Measurements from ENCODE around the gene ZMIZ1.

Gene ZMIZ1

DNA sequence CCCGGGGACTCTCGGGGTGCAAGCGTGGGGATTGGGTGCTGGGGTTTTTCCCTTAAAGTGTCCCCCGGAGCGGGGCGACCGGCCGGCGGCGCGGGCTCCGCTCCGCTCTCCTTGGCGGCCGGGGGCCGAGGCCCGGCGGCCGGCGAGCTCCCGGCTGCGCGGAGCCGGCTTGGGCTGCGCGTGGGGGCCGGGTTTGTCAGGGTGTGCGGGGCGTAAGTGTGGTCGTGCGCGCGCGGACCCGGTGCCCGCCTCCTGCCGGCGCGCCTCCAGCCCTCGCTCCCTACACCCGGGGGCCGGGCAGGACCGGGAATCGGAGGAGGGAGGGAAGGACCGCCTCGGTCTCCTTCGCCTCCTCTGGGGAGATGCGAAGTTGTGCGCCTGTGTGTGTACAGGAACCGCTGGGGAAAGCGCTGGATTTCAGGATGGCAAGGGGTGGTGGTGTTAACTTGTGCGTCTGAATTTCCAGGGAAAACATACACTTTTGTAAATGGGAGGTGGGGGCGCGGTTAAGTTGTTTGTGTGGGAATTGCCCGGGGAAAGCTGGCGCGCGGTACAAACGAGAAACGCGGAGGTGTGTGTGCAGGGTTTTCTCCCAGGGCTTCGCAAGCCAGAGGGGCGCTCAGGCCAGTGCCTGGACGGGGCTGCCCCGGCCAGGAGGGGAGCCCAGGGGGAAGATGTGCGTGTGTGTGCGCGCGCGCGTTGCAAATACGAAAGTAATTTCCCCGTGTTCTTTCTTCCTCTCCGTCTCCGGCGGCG, 737 bp downstream of the ZMIZ1 start:
- peak overlapping the region; percentile 83 for H2BK120ac ChIP-seq (ENCODE audit: insufficient read depth, low read length, poor library complexity)
- DNase-seq: peak in 1 of 2 donors; percentile 44
- H3K18ac ChIP-seq (ENCODE audit: low read length): peak overlapping the region; percentile 92
- peak overlapping the region; percentile 17 for H2AFZ ChIP-seq (ENCODE audit: insufficient read depth, low read length, poor library complexity)
- H3K4me3 ChIP-seq (ENCODE audit: low read depth, low read length): peak overlapping the region; percentile 86
- peak overlapping the region; percentile 92 for H2BK5ac ChIP-seq (ENCODE audit: low read depth, low read length, poor library complexity)
- no peaks in the 10 kb centered on the region for H3K9me3 ChIP-seq (ENCODE audit: insufficient read depth, low read depth, low read length)
- H3K4ac ChIP-seq (ENCODE audit: low read depth, low read length): peak overlapping the region; percentile 100
- H3K4me1 ChIP-seq (ENCODE audit: control insufficient read depth in 1 of 2, insufficient read depth in 2 of 2, low read length in 2 of 2): peaks cover 36 to 42% of the 10 kb centered on the region in 2 experiments
- H3K79me1 ChIP-seq (ENCODE audit: low read length): peaks cover 37% of the 10 kb centered on the region
- H2AK5ac ChIP-seq (ENCODE audit: low read length): peak overlapping the region; percentile 73
- H3K27ac ChIP-seq (ENCODE audit: low read depth, low read length): peak overlapping the region; percentile 94
- H2BK12ac ChIP-seq (ENCODE audit: low read length): peak overlapping the region; percentile 42
- H3K14ac ChIP-seq (ENCODE audit: low read length): peak overlapping the region; percentile 93
- peak overlapping the region; percentile 58 for H3K4me2 ChIP-seq (ENCODE audit: low read length)
- peaks cover 58% of the 10 kb centered on the region for H3K79me2 ChIP-seq (ENCODE audit: control insufficient read depth, insufficient read depth, low read length, poor library complexity)
- no peak overlapping the region for H4K12ac ChIP-seq (ENCODE audit: low read depth, low read length)
- peak overlapping the region; percentile 91 for H3K9ac ChIP-seq (ENCODE audit: low read length)
- H3K27me3 ChIP-seq (ENCODE audit: insufficient read depth, low read length): no peaks in the 10 kb centered on the region
- no CpG with 5 or more reads among the region's 77 CpGs for WGBS (ENCODE audit: extremely low coverage, insufficient coverage, insufficient read length)
- H3K23ac ChIP-seq (ENCODE audit: low read length): no peak overlapping the region
- H3K36me3 ChIP-seq (ENCODE audit: control insufficient read depth in 1 of 2, insufficient read depth in 2 of 2, low read length in 2 of 2): peaks cover 0 to 5% of the 10 kb centered on the region in 2 experiments
- peak overlapping the region; percentile 86 for H4K91ac ChIP-seq (ENCODE audit: low read depth, low read length)
- H4K8ac ChIP-seq (ENCODE audit: low read depth, low read length): peak overlapping the region; percentile 72

DNA sequence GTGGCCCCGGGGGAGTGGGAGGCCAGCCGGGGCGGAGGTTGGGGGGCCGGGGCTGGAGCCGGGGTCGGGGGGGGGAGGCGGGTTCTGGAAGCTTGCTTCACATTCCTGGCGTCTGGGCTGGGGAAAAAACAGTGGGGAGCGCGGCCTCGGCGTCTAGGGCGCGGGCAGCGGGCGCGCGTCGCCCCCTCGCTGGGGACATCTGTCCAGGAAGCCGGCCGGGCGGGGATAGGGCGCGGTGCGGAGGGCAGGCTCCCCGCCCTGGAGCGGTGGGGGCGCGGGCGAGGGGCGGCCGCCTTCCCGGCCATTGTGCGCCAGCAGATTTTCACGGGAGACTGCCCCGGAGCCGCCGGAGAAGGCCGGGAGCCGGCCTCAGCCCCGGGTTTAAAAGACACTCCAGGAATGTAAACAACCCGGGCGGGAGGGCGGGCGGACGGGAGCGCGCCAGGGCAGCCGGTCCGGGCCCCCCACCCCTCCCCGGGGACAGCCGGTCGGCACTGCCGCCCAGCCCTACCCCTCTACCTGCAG, 1.4 kb downstream of the ZMIZ1 start:
- H3K14ac ChIP-seq (ENCODE audit: low read length): peak overlapping the region; percentile 97
- H4K12ac ChIP-seq (ENCODE audit: low read depth, low read length): no peak overlapping the region
- no peaks in the 10 kb centered on the region for H3K27me3 ChIP-seq (ENCODE audit: insufficient read depth, low read length)
- H4K91ac ChIP-seq (ENCODE audit: low read depth, low read length): peak overlapping the region; percentile 78
- peaks cover 65% of the 10 kb centered on the region for H3K79me2 ChIP-seq (ENCODE audit: control insufficient read depth, insufficient read depth, low read length, poor library complexity)
- no peak overlapping the region for H2BK12ac ChIP-seq (ENCODE audit: low read length)
- H3K36me3 ChIP-seq (ENCODE audit: control insufficient read depth in 1 of 2, insufficient read depth in 2 of 2, low read length in 2 of 2): peaks cover 0 to 5% of the 10 kb centered on the region in 2 experiments
- DNase-seq: peak in 1 of 2 donors; percentile 25
- H3K4me2 ChIP-seq (ENCODE audit: low read length): peak overlapping the region; percentile 88
- H3K27ac ChIP-seq (ENCODE audit: low read depth, low read length): peak overlapping the region; percentile 94
- H2BK120ac ChIP-seq (ENCODE audit: insufficient read depth, low read length, poor library complexity): peak overlapping the region; percentile 83
- peak overlapping the region; percentile 100 for H3K4ac ChIP-seq (ENCODE audit: low read depth, low read length)
- H3K4me3 ChIP-seq (ENCODE audit: low read depth, low read length): peak overlapping the region; percentile 86
- H3K79me1 ChIP-seq (ENCODE audit: low read length): peaks cover 37% of the 10 kb centered on the region
- no peak overlapping the region for H2AK5ac ChIP-seq (ENCODE audit: low read length)
- H2AFZ ChIP-seq (ENCODE audit: insufficient read depth, low read length, poor library complexity): peak overlapping the region; percentile 31
- H3K23ac ChIP-seq (ENCODE audit: low read length): no peak overlapping the region
- peak overlapping the region; percentile 92 for H2BK5ac ChIP-seq (ENCODE audit: low read depth, low read length, poor library complexity)
- H3K9me3 ChIP-seq (ENCODE audit: insufficient read depth, low read depth, low read length): no peaks in the 10 kb centered on the region
- H3K4me1 ChIP-seq (ENCODE audit: control insufficient read depth in 1 of 2, insufficient read depth in 2 of 2, low read length in 2 of 2): peaks cover 40 to 48% of the 10 kb centered on the region in 2 experiments
- WGBS (ENCODE audit: extremely low coverage, insufficient coverage, insufficient read length): no CpG with 5 or more reads among the region's 55 CpGs
- peak overlapping the region; percentile 92 for H3K9ac ChIP-seq (ENCODE audit: low read length)
- H3K18ac ChIP-seq (ENCODE audit: low read length): peak overlapping the region; percentile 91
- H4K8ac ChIP-seq (ENCODE audit: low read depth, low read length): peak overlapping the region; percentile 72

- no CpG with 5 or more reads among the region's 32 CpGs for WGBS (ENCODE audit: extremely low coverage, insufficient coverage, insufficient read length)
- peak overlapping the region; percentile 78 for H4K91ac ChIP-seq (ENCODE audit: low read depth, low read length)
- H3K27me3 ChIP-seq (ENCODE audit: insufficient read depth, low read length): no peaks in the 10 kb centered on the region
- peak overlapping the region; percentile 27 for H2AFZ ChIP-seq (ENCODE audit: insufficient read depth, low read length, poor library complexity)
- peak overlapping the region; percentile 82 for H2BK5ac ChIP-seq (ENCODE audit: low read depth, low read length, poor library complexity)
- peak overlapping the region; percentile 92 for H3K9ac ChIP-seq (ENCODE audit: low read length)
- peak overlapping the region; percentile 86 for H3K4me3 ChIP-seq (ENCODE audit: low read depth, low read length)
- H3K23ac ChIP-seq (ENCODE audit: low read length): no peak overlapping the region
- H3K14ac ChIP-seq (ENCODE audit: low read length): peak overlapping the region; percentile 97
- peaks cover 37% of the 10 kb centered on the region for H3K79me1 ChIP-seq (ENCODE audit: low read length)
- peak in 1 of 2 donors; percentile 20 for DNase-seq
- peak overlapping the region; percentile 69 for H2BK120ac ChIP-seq (ENCODE audit: insufficient read depth, low read length, poor library complexity)
- H3K27ac ChIP-seq (ENCODE audit: low read depth, low read length): peak overlapping the region; percentile 72
- H4K8ac ChIP-seq (ENCODE audit: low read depth, low read length): peak overlapping the region; percentile 57
- peak overlapping the region; percentile 88 for H3K4me2 ChIP-seq (ENCODE audit: low read length)
- H3K4me1 ChIP-seq (ENCODE audit: control insufficient read depth in 1 of 2, insufficient read depth in 2 of 2, low read length in 2 of 2): peaks cover 44 to 52% of the 10 kb centered on the region in 2 experiments
- peak overlapping the region; percentile 63 for H2AK5ac ChIP-seq (ENCODE audit: low read length)
- H3K18ac ChIP-seq (ENCODE audit: low read length): peak overlapping the region; percentile 92
- H3K4ac ChIP-seq (ENCODE audit: low read depth, low read length): peak overlapping the region; percentile 100
- H2BK12ac ChIP-seq (ENCODE audit: low read length): peak overlapping the region; percentile 72
- H3K9me3 ChIP-seq (ENCODE audit: insufficient read depth, low read depth, low read length): no peaks in the 10 kb centered on the region
- peaks cover 70% of the 10 kb centered on the region for H3K79me2 ChIP-seq (ENCODE audit: control insufficient read depth, insufficient read depth, low read length, poor library complexity)
- peak overlapping the region; percentile 34 for H4K12ac ChIP-seq (ENCODE audit: low read depth, low read length)
- peaks cover 0 to 8% of the 10 kb centered on the region in 2 experiments for H3K36me3 ChIP-seq (ENCODE audit: control insufficient read depth in 1 of 2, insufficient read depth in 2 of 2, low read length in 2 of 2)
Measured at GRCh38 chr10:79070606-79071395, 2.0 kb downstream of the ZMIZ1 start.

- H3K18ac ChIP-seq (ENCODE audit: low read length): peak overlapping the region; percentile 70
- H2BK5ac ChIP-seq (ENCODE audit: low read depth, low read length, poor library complexity): peak overlapping the region; percentile 46
- H4K8ac ChIP-seq (ENCODE audit: low read depth, low read length): no peak overlapping the region
- peak overlapping the region; percentile 88 for H3K4me2 ChIP-seq (ENCODE audit: low read length)
- H3K4me1 ChIP-seq (ENCODE audit: control insufficient read depth in 1 of 2, insufficient read depth in 2 of 2, low read length in 2 of 2): peaks cover 49 to 50% of the 10 kb centered on the region in 2 experiments
- peak overlapping the region; percentile 72 for H3K27ac ChIP-seq (ENCODE audit: low read depth, low read length)
- H3K4ac ChIP-seq (ENCODE audit: low read depth, low read length): peak overlapping the region; percentile 100
- H2AFZ ChIP-seq (ENCODE audit: insufficient read depth, low read length, poor library complexity): no peak overlapping the region
- H2AK5ac ChIP-seq (ENCODE audit: low read length): peak overlapping the region; percentile 36
- H2BK120ac ChIP-seq (ENCODE audit: insufficient read depth, low read length, poor library complexity): no peak overlapping the region
- peaks cover 75% of the 10 kb centered on the region for H3K79me2 ChIP-seq (ENCODE audit: control insufficient read depth, insufficient read depth, low read length, poor library complexity)
- no peaks in the 10 kb centered on the region for H3K27me3 ChIP-seq (ENCODE audit: insufficient read depth, low read length)
- peaks cover 37% of the 10 kb centered on the region for H3K79me1 ChIP-seq (ENCODE audit: low read length)
- peak overlapping the region; percentile 12 for H4K91ac ChIP-seq (ENCODE audit: low read depth, low read length)
- H3K23ac ChIP-seq (ENCODE audit: low read length): no peak overlapping the region
- no peak for DNase-seq
- no peak overlapping the region for H2BK12ac ChIP-seq (ENCODE audit: low read length)
- H3K36me3 ChIP-seq (ENCODE audit: control insufficient read depth in 1 of 2, insufficient read depth in 2 of 2, low read length in 2 of 2): peaks cover 0 to 8% of the 10 kb centered on the region in 2 experiments
- H3K4me3 ChIP-seq (ENCODE audit: low read depth, low read length): peak overlapping the region; percentile 86
- H3K14ac ChIP-seq (ENCODE audit: low read length): peak overlapping the region; percentile 1
- WGBS (ENCODE audit: extremely low coverage, insufficient coverage, insufficient read length): no CpG with 5 or more reads among the region's 18 CpGs
- H3K9me3 ChIP-seq (ENCODE audit: insufficient read depth, low read depth, low read length): no peaks in the 10 kb centered on the region
- H4K12ac ChIP-seq (ENCODE audit: low read depth, low read length): no peak overlapping the region
- H3K9ac ChIP-seq (ENCODE audit: low read length): peak overlapping the region; percentile 6
Measured at GRCh38 chr10:79071396-79071923, 2.7 kb downstream of the ZMIZ1 start.

Measured in trophoblast cell (in vitro differentiated cells and primary cell).